ENCODE results near the gene SYT9.

Gene SYT9

GRCh38 chr11:7499081-7499480 lies 247.4 kb downstream of the SYT9 start:
- no peak for DNase-seq (ENCODE audit: low spot score)
- in situ Hi-C loops (cut with MboI; ENCODE audit: low pct_unique_long_range_greater_than_20kb, low sequenced_read_pairs, unreplicated experiment) = no loop called here
- TF ChIP-seq, protein P1, sequence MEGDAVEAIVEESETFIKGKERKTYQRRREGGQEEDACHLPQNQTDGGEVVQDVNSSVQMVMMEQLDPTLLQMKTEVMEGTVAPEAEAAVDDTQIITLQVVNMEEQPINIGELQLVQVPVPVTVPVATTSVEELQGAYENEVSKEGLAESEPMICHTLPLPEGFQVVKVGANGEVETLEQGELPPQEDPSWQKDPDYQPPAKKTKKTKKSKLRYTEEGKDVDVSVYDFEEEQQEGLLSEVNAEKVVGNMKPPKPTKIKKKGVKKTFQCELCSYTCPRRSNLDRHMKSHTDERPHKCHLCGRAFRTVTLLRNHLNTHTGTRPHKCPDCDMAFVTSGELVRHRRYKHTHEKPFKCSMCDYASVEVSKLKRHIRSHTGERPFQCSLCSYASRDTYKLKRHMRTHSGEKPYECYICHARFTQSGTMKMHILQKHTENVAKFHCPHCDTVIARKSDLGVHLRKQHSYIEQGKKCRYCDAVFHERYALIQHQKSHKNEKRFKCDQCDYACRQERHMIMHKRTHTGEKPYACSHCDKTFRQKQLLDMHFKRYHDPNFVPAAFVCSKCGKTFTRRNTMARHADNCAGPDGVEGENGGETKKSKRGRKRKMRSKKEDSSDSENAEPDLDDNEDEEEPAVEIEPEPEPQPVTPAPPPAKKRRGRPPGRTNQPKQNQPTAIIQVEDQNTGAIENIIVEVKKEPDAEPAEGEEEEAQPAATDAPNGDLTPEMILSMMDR (IDR thresholded peaks at IDR 0.05; ENCODE audit: extremely low read depth, insufficient read depth, missing control alignments) = no peak

GRCh38 chr11:7500251-7500650 lies 248.5 kb downstream of the SYT9 start:
- in situ Hi-C loops (cut with MboI; ENCODE audit: low pct_unique_long_range_greater_than_20kb, low sequenced_read_pairs, unreplicated experiment) = no loop called here
- TF ChIP-seq, protein P1 (IDR thresholded peaks at IDR 0.05; ENCODE audit: extremely low read depth, insufficient read depth, missing control alignments) = no peak

GRCh38 chr11:7501251-7501650 lies 249.5 kb downstream of the SYT9 start:
- in situ Hi-C loops (cut with MboI; ENCODE audit: low pct_unique_long_range_greater_than_20kb, low sequenced_read_pairs, unreplicated experiment) = no loop called here
- TF ChIP-seq, protein P1 (IDR thresholded peaks at IDR 0.05; ENCODE audit: extremely low read depth, insufficient read depth, missing control alignments) = no peak
- DNase-seq (ENCODE audit: low spot score) = no peak

More at GRCh38 chr11:7500251-7500650, 248.5 kb downstream of the SYT9 start:
- DNase-seq (ENCODE audit: low spot score) = no peak

DNA sequence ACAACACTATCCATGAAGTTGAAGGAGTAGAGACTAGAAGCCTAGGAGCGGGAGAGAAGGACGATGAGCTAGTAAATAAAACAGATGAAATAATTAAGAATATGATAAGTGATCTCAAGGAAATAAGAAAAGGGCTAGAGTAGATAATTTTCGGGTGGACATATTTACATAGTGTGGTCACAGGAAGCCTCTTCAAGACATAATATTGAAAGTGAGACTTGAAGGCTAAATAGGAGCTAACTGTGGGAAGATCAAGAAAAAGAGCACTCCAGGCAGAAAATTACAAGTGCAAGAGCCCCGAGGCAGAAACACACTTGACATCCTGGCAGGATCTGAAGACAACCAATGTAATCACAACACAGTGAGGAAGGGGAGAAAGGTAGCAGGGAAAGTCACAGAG lies 250.2 kb downstream of the SYT9 start:
- TF ChIP-seq, protein P1 (IDR thresholded peaks at IDR 0.05; ENCODE audit: extremely low read depth, insufficient read depth, missing control alignments) = no peak
- no peak for DNase-seq (ENCODE audit: low spot score)
- in situ Hi-C loops (cut with MboI; ENCODE audit: low pct_unique_long_range_greater_than_20kb, low sequenced_read_pairs, unreplicated experiment) = no loop called here

GRCh38 chr11:7506243-7506642 lies 254.5 kb downstream of the SYT9 start:
- TF ChIP-seq, protein P1 (IDR thresholded peaks at IDR 0.05; ENCODE audit: extremely low read depth, insufficient read depth, missing control alignments) = no peak
- DNase-seq (ENCODE audit: low spot score) = no peak
- in situ Hi-C loops (cut with MboI; ENCODE audit: low pct_unique_long_range_greater_than_20kb, low sequenced_read_pairs, unreplicated experiment) = no loop called here

DNA sequence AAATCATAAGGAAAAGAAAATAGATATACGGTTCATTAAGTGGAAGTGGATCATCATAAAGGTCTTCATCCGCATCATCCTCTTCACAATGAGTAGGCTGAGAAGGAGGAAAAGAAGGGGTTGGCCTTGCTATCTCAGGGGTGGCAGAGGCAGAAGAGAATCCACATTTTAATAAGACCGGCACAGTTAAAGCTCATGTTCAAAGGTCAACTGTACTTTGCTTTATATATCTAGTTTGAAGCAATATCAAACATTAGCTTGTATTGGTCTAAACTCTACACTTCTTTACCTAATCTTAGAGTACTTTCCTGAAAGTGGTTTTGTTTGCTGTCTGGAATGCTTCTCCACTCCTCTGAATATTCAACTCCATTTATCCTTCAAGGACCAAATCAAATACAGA lies 256.4 kb downstream of the SYT9 start:
- no peak for DNase-seq (ENCODE audit: low spot score)
- in situ Hi-C loops (cut with MboI; ENCODE audit: low pct_unique_long_range_greater_than_20kb, low sequenced_read_pairs, unreplicated experiment) = no loop called here
- TF ChIP-seq, protein P1 (IDR thresholded peaks at IDR 0.05; ENCODE audit: extremely low read depth, insufficient read depth, missing control alignments) = no peak

DNA sequence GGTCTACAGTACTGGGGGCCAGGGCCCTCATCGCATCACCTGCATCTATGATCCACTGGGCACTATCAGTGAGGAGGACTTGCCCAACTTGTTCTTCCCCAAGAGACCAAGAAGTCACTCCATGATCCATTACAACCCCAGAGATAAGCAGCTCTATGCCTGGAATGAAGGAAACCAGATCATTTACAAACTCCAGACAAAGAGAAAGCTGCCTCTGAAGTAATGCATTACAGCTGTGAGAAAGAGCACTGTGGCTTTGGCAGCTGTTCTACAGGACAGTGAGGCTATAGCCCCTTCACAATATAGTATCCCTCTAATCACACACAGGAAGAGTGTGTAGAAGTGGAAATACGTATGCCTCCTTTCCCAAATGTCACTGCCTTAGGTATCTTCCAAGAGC lies 258.3 kb downstream of the SYT9 start:
- in situ Hi-C loops (cut with MboI; ENCODE audit: low pct_unique_long_range_greater_than_20kb, low sequenced_read_pairs, unreplicated experiment) = no loop called here
- no peak for DNase-seq (ENCODE audit: low spot score)
- TF ChIP-seq, protein P1 (IDR thresholded peaks at IDR 0.05; ENCODE audit: extremely low read depth, insufficient read depth, missing control alignments) = no peak

Data from GM13977 (cell line).